HepG2 (cell line): ENCODE data around the gene SSBP1. TPM values are rescaled to one million over a fixed set of nuclear protein-coding genes. Genes with fewer than 3 reads are reported as not detected.

Experiments used
- BRCA1 ChIP-seq: sonication (generic); formaldehyde crosslinking; IDR thresholded peaks from 2 replicates; pipeline ENCODE4 v1.4.0; 2020; ENCODE audit warnings: missing genetic modification reagents
- GABPA ChIP-seq, 2 experiments: IDR thresholded peaks; 2 replicates each; pipeline ENCODE4 v1.6.1; 2011 to 2016; ENCODE audit warnings: low read depth in 2 of 2, low read length in 1 of 2, missing biosample characterization in 1 of 2, missing genetic modification characterization in 1 of 2
- HIVEP1 ChIP-seq: sonication (generic); formaldehyde crosslinking; IDR thresholded peaks from 2 replicates; pipeline ENCODE4 v1.4.0; 2020; ENCODE audit warnings: mild to moderate bottlenecking, missing genetic modification reagents
- JUNB ChIP-seq: sonication (generic); formaldehyde crosslinking; IDR thresholded peaks from 2 replicates; pipeline ENCODE4 v1.8.0; 2022; ENCODE audit warnings: missing genetic modification reagents, mild to moderate bottlenecking, borderline replicate concordance
- LRRFIP1 ChIP-seq: sonication (generic); formaldehyde crosslinking; conservative IDR thresholded peaks from 2 replicates; pipeline ENCODE4 v1.4.0; 2020; ENCODE audit warnings: missing genetic modification reagents
- MIER2 ChIP-seq: IDR thresholded peaks from 2 replicates; pipeline ENCODE4 v1.6.1; 2016; ENCODE audit warnings: missing biosample characterization, missing genetic modification reagents
- MYNN ChIP-seq: sonication (generic); formaldehyde crosslinking; IDR thresholded peaks from 2 replicates; pipeline ENCODE4 v1.4.0; 2020; ENCODE audit warnings: mild to moderate bottlenecking, low read depth, missing genetic modification reagents
- MZF1 ChIP-seq: sonication (generic); formaldehyde crosslinking; IDR thresholded peaks from 2 replicates; pipeline ENCODE4 v1.8.1; 2023; ENCODE audit warnings: mild to moderate bottlenecking, missing genetic modification reagents, borderline replicate concordance
- NFATC3 ChIP-seq: sonication (generic); formaldehyde crosslinking; IDR thresholded peaks from 2 replicates; pipeline ENCODE4 v1.5.1; 2020; ENCODE audit warnings: mild to moderate bottlenecking, missing genetic modification reagents
- NFE2 ChIP-seq: sonication (generic); formaldehyde crosslinking; IDR thresholded peaks from 2 replicates; pipeline ENCODE4 v1.4.0; 2020; ENCODE audit warnings: missing genetic modification reagents
- RELA ChIP-seq: sonication (generic); formaldehyde crosslinking; IDR thresholded peaks from 2 replicates; pipeline ENCODE4 v1.4.0; 2020; ENCODE audit warnings: missing genetic modification reagents
- SAP130 ChIP-seq: IDR thresholded peaks from 2 replicates; pipeline ENCODE4 v1.6.1; 2016; ENCODE audit warnings: low read depth
- TBL1XR1 ChIP-seq: fragments of 150-350 bp; IDR thresholded peaks from 2 replicates; pipeline ENCODE4 v1.6.1; 2014; ENCODE audit warnings: borderline replicate concordance, low read length; ENCODE audit not compliant: partially characterized antibody
- TEAD3 ChIP-seq: optimal IDR thresholded peaks from 2 replicates; pipeline ENCODE3; 2016; ENCODE audit warnings: borderline replicate concordance
- WIZ ChIP-seq: sonication (generic); formaldehyde crosslinking; IDR thresholded peaks from 2 replicates; pipeline ENCODE4 v1.5.1; 2020; ENCODE audit warnings: mild to moderate bottlenecking, missing genetic modification reagents
- ZBTB49 ChIP-seq: sonication (generic); formaldehyde crosslinking; IDR thresholded peaks from 2 replicates; pipeline ENCODE4 v1.4.0; 2020; ENCODE audit warnings: missing genetic modification reagents, borderline replicate concordance
- ZNF160 ChIP-seq: sonication (generic); formaldehyde crosslinking; IDR thresholded peaks from 2 replicates; pipeline ENCODE4 v1.8.0; 2022; ENCODE audit warnings: mild to moderate bottlenecking, inconsistent platforms, missing genetic modification reagents
- ZNF232 ChIP-seq: sonication (generic); formaldehyde crosslinking; IDR thresholded peaks from 2 replicates; pipeline ENCODE4 v1.4.0; 2020; ENCODE audit warnings: missing genetic modification reagents, borderline replicate concordance
- ZNF234 ChIP-seq: sonication (generic); formaldehyde crosslinking; conservative IDR thresholded peaks from 2 replicates; pipeline ENCODE4 v1.5.1; 2020; ENCODE audit warnings: mild to moderate bottlenecking, missing genetic modification reagents
- ZNF30 ChIP-seq: sonication (generic); formaldehyde crosslinking; IDR thresholded peaks from 2 replicates; pipeline ENCODE4 v1.5.0; 2020; ENCODE audit warnings: mild to moderate bottlenecking, missing genetic modification reagents
- ZNF652 ChIP-seq: IDR thresholded peaks from 2 replicates; pipeline ENCODE4 v1.6.1; 2016; ENCODE audit warnings: low read depth, borderline replicate concordance
- ZNF746 ChIP-seq: sonication (generic); formaldehyde crosslinking; IDR thresholded peaks from 2 replicates; pipeline ENCODE4 v1.8.0; 2022; ENCODE audit warnings: mild to moderate bottlenecking, missing genetic modification reagents
- ZNF782 ChIP-seq: sonication (generic); formaldehyde crosslinking; IDR thresholded peaks from 2 replicates; pipeline ENCODE4 v1.4.0; 2020; ENCODE audit warnings: missing genetic modification reagents, mild to moderate bottlenecking, borderline replicate concordance
- polyA plus RNA-seq, 8 experiments: library from polyadenylated mRNA; depleted of rRNA in 3 of 8; stranded (reverse) in 7 of 8; unstranded in 1 of 8; fragments of >200 nt; fragmentation: Illumina TruSeq in 4 of 8; extraction: Trizol in 4 of 8; gene quantifications; 2 replicates each; pipeline versions ENCODE4 v1.2.1 to v1.2.3, GENCODE V29; 2011 to 2016; ENCODE audit warnings: low read depth in 4 of 8, missing spikeins in 1 of 8, mixed read lengths in 1 of 8; ENCODE audit not compliant: insufficient read depth in 1 of 8
- total RNA-seq, 5 experiments: library from RNA; depleted of rRNA; stranded (reverse); fragments of >200 nt; fragmentation: Illumina TruSeq; extraction: Trizol; gene quantifications; 2 replicates each; pipeline ENCODE4 v1.2.3, GENCODE V29; 2016; ENCODE audit warnings: low read depth in 1 of 5

SSBP1 gene
- total and polyA plus RNA-seq, 2 of the 13 experiments (the other 11 are each of a cell fraction or from before 2014, with no cell fraction given), result 64.4 to 254 TPM

- TF ChIP-seq MZF1 (CRISPR knock-in tag) (0 out of 2 replicates have a peak, but pooled peaks have one; percentile 40), ZNF30 (CRISPR knock-in tag) (no peak), MIER2 (peak; percentile 83), ZNF746 (CRISPR knock-in tag) (peak; percentile 22; the same call in 1 of the 2 replicates), ZNF652 (CRISPR knock-in tag) (no peak), JUNB (CRISPR knock-in tag) (no peak), ZNF234 (CRISPR knock-in tag) (peak; percentile 79; the same call in 1 of the 2 replicates), ZNF232 (CRISPR knock-in tag) (peak; percentile 90; the same call in 1 of the 2 replicates), TEAD3 (CRISPR knock-in tag) (peak; percentile 69), HIVEP1 (CRISPR knock-in tag) (peak; percentile 90; the same call in 1 of the 2 replicates), GABPA (IDR thresholded peaks at IDR 0.05; ENCODE audit: low read depth, low read length) (peak; percentile 93), GABPA (CRISPR knock-in tag; IDR thresholded peaks at IDR 0.05; ENCODE audit: low read depth) (peak; percentile 100), ZNF782 (peak; percentile 63; the same call in 1 of the 2 replicates), ZBTB49 (no peak), MYNN (CRISPR knock-in tag) (peak; percentile 93), ZNF160 (CRISPR knock-in tag) (peak; percentile 79), TBL1XR1 (peak; percentile 83), NFATC3 (CRISPR knock-in tag) (no peak), LRRFIP1 (CRISPR knock-in tag) (0 out of 2 replicates have a peak, but pooled peaks have one; percentile 22), BRCA1 (CRISPR knock-in tag) (peak; percentile 89; the same call in 1 of the 2 replicates), RELA (CRISPR knock-in tag) (peak; percentile 41; the same call in 1 of the 2 replicates), WIZ (CRISPR knock-in tag) (peak; percentile 80), NFE2 (CRISPR knock-in tag) (no peak), SAP130 (CRISPR knock-in tag) (peak; percentile 94)
Observed at GRCh38 chr7:141737836-141738591, at the start of gene SSBP1 (continued).
